K562 (cell line): ENCODE measurements around the gene MAML3.

Experiments used
- CEBPB ChIP-seq: fragments of 450-650 bp; IDR thresholded peaks from 2 replicates; pipeline ENCODE4 v1.6.1; 2016; ENCODE audit warnings: missing genetic modification characterization, missing compliant biosample characterization
- ETV6 ChIP-seq, 3 experiments: fragments of 150-350 bp in 1 of 3; sonication (generic) in 1 of 3; formaldehyde crosslinking in 1 of 3; IDR thresholded peaks; 2 replicates each; pipeline versions ENCODE4 v1.6.1 to v1.8.0; 2014 to 2022; ENCODE audit warnings: borderline replicate concordance in 2 of 3, low read depth in 2 of 3, antibody characterized with exemption in 1 of 3, low read length in 1 of 3, mild to moderate bottlenecking in 1 of 3, missing genetic modification reagents in 1 of 3
- EZH2 ChIP-seq: IDR thresholded peaks from 2 replicates; pipeline ENCODE4 v1.6.1; 2012; ENCODE audit warnings: low read depth, mild to moderate bottlenecking, inconsistent platforms, low read length, borderline replicate concordance
- JUNB ChIP-seq: fragments of 450-650 bp; formaldehyde crosslinking; conservative IDR thresholded peaks from 2 replicates; pipeline ENCODE4 v1.4.0; 2020; ENCODE audit warnings: mild to moderate bottlenecking
- MTA1 ChIP-seq: fragments of 450-650 bp; IDR thresholded peaks from 2 replicates; pipeline ENCODE4 v1.6.1; 2017; ENCODE audit warnings: borderline replicate concordance
- NCOA2 ChIP-seq, 2 experiments: fragments of 450-650 bp; IDR thresholded peaks; 2 replicates each; pipeline ENCODE4 v1.6.1; 2018; ENCODE audit warnings: mild to moderate bottlenecking in 2 of 2, moderate library complexity in 1 of 2; ENCODE audit not compliant: partially characterized antibody in 2 of 2
- POLR2A ChIP-seq: fragments of 450-650 bp; conservative IDR thresholded peaks from 2 replicates; pipeline ENCODE4 v1.6.1; 2016
- RFX1 ChIP-seq: fragments of 450-650 bp; IDR thresholded peaks from 2 replicates; pipeline ENCODE4 v1.6.1; 2016; ENCODE audit warnings: mild to moderate bottlenecking, moderate library complexity
- ZBTB26 ChIP-seq: fragments of 450-650 bp; formaldehyde crosslinking; IDR thresholded peaks from 2 replicates; pipeline ENCODE4 v1.4.0; 2022; ENCODE audit warnings: missing genetic modification characterization
- ZNF830 ChIP-seq: fragments of 250-450 bp; sonication (Bioruptor Pico); IDR thresholded peaks from 2 replicates; pipeline ENCODE4 v1.5.0; 2021; ENCODE audit warnings: mild to moderate bottlenecking
- TF ChIP-seq, protein P1 (sequence below), 3 experiments: IDR thresholded peaks in 2 of 3; conservative IDR thresholded peaks in 1 of 3; 2 replicates each; pipeline ENCODE4 v1.5.1; 2011 to 2012; ENCODE audit warnings: low read length in 3 of 3, mild to moderate bottlenecking in 3 of 3, control low read depth in 2 of 3, improper control_type of control experiment in 1 of 3, inconsistent platforms in 1 of 3, low read depth in 1 of 3, mixed read lengths in 1 of 3, moderate library complexity in 1 of 3; ENCODE audit not compliant: insufficient read depth in 2 of 3
- TF ChIP-seq, protein P2 (sequence below): sonication (generic); formaldehyde crosslinking; IDR thresholded peaks from 2 replicates; pipeline ENCODE4 v1.8.0; 2022; ENCODE audit warnings: mild to moderate bottlenecking, low read depth, missing genetic modification reagents
- TF ChIP-seq, protein P3 (sequence below), 2 experiments: IDR thresholded peaks; 2 replicates each; pipeline ENCODE4 v1.6.1; 2012; ENCODE audit warnings: improper control_type of control experiment in 2 of 2, low read depth in 2 of 2, low read length in 2 of 2, borderline replicate concordance in 1 of 2
- TF ChIP-seq, protein P4 (sequence below): fragments of 250-450 bp; sonication (Bioruptor Pico); IDR thresholded peaks from 2 replicates; pipeline ENCODE4 v1.5.0; 2020; ENCODE audit warnings: mild to moderate bottlenecking, borderline replicate concordance

DNA sequence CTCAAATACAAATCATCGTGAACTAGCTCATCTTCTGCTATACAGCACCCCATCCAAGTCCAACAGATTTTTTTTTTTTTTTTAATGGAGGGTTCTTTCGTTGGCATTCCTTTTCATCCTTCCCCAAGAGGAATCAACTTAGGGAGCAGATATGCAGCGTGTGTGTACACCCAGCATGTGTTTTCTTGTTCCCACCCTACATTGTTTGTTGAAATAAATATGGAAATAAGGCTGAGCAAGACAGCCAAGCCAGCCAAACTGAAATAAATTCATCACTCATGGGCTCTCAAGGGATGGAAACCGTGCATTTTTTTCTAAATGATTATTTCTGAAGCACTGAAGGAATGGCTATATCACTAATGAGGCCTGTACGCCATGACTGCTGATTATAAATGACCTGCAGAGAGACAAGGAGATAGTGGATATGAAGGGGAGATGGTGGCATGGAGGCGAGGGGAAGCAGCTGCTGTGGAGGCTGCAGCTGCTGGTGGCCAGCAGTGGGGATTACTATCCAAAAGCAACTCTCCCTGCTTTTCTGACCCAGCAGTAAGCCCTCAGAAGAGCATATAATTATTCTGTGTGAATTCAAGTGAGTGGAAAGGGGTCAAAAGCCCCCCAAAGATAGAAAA lies 314.5 kb downstream of the MAML3 start:
- TF ChIP-seq, protein P1, sequence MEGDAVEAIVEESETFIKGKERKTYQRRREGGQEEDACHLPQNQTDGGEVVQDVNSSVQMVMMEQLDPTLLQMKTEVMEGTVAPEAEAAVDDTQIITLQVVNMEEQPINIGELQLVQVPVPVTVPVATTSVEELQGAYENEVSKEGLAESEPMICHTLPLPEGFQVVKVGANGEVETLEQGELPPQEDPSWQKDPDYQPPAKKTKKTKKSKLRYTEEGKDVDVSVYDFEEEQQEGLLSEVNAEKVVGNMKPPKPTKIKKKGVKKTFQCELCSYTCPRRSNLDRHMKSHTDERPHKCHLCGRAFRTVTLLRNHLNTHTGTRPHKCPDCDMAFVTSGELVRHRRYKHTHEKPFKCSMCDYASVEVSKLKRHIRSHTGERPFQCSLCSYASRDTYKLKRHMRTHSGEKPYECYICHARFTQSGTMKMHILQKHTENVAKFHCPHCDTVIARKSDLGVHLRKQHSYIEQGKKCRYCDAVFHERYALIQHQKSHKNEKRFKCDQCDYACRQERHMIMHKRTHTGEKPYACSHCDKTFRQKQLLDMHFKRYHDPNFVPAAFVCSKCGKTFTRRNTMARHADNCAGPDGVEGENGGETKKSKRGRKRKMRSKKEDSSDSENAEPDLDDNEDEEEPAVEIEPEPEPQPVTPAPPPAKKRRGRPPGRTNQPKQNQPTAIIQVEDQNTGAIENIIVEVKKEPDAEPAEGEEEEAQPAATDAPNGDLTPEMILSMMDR (IDR thresholded peaks at IDR 0.05 in 2 of 3, conservative IDR thresholded peaks at IDR 0.05 in 1 of 3; ENCODE audit: insufficient read depth in 2 of 3, low read depth in 1 of 3, low read length in 3 of 3): no peak
- TF ChIP-seq, protein P2, sequence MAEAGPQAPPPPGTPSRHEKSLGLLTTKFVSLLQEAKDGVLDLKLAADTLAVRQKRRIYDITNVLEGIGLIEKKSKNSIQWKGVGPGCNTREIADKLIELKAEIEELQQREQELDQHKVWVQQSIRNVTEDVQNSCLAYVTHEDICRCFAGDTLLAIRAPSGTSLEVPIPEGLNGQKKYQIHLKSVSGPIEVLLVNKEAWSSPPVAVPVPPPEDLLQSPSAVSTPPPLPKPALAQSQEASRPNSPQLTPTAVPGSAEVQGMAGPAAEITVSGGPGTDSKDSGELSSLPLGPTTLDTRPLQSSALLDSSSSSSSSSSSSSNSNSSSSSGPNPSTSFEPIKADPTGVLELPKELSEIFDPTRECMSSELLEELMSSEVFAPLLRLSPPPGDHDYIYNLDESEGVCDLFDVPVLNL (CRISPR knock-in tag): no peak
- no peak for TF ChIP-seq ZNF830 (CRISPR knock-in tag)
- no peak for TF ChIP-seq RFX1
- no peak for TF ChIP-seq EZH2
- TF ChIP-seq ZBTB26: no peak
- no peak for TF ChIP-seq POLR2A
- TF ChIP-seq JUNB (CRISPR knock-in tag): no peak
- no peak for TF ChIP-seq NCOA2 (IDR thresholded peaks at IDR 0.05; ENCODE audit: partially characterized antibody in 2 of 2)
- TF ChIP-seq, protein P3, sequence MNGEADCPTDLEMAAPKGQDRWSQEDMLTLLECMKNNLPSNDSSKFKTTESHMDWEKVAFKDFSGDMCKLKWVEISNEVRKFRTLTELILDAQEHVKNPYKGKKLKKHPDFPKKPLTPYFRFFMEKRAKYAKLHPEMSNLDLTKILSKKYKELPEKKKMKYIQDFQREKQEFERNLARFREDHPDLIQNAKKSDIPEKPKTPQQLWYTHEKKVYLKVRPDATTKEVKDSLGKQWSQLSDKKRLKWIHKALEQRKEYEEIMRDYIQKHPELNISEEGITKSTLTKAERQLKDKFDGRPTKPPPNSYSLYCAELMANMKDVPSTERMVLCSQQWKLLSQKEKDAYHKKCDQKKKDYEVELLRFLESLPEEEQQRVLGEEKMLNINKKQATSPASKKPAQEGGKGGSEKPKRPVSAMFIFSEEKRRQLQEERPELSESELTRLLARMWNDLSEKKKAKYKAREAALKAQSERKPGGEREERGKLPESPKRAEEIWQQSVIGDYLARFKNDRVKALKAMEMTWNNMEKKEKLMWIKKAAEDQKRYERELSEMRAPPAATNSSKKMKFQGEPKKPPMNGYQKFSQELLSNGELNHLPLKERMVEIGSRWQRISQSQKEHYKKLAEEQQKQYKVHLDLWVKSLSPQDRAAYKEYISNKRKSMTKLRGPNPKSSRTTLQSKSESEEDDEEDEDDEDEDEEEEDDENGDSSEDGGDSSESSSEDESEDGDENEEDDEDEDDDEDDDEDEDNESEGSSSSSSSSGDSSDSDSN (IDR thresholded peaks at IDR 0.05; ENCODE audit: borderline replicate concordance in 1 of 2, low read depth in 2 of 2, low read length in 2 of 2): no peak
- no peak for TF ChIP-seq MTA1
- TF ChIP-seq, protein P4, sequence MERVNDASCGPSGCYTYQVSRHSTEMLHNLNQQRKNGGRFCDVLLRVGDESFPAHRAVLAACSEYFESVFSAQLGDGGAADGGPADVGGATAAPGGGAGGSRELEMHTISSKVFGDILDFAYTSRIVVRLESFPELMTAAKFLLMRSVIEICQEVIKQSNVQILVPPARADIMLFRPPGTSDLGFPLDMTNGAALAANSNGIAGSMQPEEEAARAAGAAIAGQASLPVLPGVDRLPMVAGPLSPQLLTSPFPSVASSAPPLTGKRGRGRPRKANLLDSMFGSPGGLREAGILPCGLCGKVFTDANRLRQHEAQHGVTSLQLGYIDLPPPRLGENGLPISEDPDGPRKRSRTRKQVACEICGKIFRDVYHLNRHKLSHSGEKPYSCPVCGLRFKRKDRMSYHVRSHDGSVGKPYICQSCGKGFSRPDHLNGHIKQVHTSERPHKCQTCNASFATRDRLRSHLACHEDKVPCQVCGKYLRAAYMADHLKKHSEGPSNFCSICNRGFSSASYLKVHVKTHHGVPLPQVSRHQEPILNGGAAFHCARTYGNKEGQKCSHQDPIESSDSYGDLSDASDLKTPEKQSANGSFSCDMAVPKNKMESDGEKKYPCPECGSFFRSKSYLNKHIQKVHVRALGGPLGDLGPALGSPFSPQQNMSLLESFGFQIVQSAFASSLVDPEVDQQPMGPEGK (CRISPR knock-in tag): no peak
- TF ChIP-seq CEBPB (tag): no peak
- TF ChIP-seq ETV6 (IDR thresholded peaks at IDR 0.05; ENCODE audit: borderline replicate concordance in 1 of 2, low read depth in 2 of 2, low read length in 1 of 2): no peak
- no peak for TF ChIP-seq ETV6 (CRISPR knock-in tag; IDR thresholded peaks at IDR 0.05; ENCODE audit: borderline replicate concordance)
